Left renal cortex interstitium (tissue), 4 donors: ENCODE results near the gene EPN3. TPM values are rescaled to one million over a fixed set of nuclear protein-coding genes. Genes with fewer than 3 reads are reported as not detected.

Experiments
- DNase-seq, 4 donors: peaks; one replicate each; pipeline ENCODE4 v3.0.0-alpha.2; 2013; ENCODE audit warnings: low read depth in 4 of 4, low spot score in 2 of 4, missing footprints in 1 of 4
- polyA plus RNA-seq, 4 donors: library from polyadenylated mRNA; unstranded; fragments of 120-200 nt; gene quantifications; one replicate each; pipeline ENCODE4 v1.2.1, GENCODE V29; 2013; ENCODE audit not compliant: insufficient read length in 4 of 4

Gene EPN3
- polyA plus RNA-seq, 4 donors: 8.0 to 18.0 (median 10.9) TPM

DNA sequence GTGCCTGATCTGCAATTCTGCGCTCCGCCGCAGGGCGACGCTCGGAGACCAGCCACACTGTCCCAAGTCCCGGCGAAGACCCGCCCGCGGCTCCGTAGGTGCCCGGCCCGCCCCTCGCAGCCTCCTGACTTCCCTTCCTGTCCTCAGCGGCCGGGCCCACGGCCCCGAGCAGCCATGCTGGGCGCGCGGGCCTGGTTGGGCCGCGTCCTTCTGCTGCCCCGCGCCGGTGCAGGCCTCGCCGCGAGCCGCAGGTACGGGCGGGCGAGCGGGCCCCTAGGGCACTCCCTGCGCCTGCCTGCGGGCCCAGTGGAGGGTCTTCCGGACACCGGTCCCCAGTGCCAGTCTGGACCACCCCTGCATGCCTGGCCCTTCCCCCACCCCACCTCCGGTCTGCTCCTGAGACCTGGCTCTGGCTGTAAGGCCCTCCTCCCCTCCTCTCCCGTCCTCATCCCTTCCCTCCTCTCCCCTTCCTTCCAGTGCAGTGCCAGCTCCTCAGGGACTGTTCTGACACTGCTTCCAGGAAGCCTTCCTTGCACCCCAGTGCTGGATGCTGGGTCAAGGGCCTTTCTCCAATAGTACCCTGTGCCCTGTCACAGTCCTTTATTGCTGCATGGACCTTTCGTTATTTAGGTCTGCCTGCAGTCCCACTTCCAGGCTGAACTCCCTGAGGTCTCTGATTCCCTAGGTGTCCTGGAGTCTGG lies 14.7 kb downstream of the EPN3 start, which contains the start of gene SPATA20:
Gene SPATA20 (plus strand): TSS at position 140 of the 701 bp plus-strand sequence. CDS start 35 bp downstream, at position 175.
- DNase-seq: peak in 1 of 4 donors; percentile 80

DNA sequence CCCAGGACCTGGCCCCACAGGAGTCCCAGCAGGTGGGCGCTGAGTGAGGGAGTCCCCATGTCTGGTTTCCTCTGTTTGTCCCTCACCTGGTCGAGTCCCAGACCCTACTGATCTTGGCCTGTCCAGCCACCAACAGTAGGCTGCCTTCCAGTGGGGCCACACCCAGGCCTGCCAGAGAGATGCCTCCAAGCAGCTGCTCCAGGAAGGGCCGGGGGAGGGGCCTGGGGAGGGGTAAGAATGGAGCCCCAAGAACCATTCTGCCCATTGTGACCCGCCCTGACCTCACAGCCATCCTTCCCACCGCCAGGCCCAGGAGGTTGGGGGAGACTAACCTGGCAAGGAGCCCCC lies 15.2 kb downstream of the EPN3 start:
- DNase-seq: no peak

DNA sequence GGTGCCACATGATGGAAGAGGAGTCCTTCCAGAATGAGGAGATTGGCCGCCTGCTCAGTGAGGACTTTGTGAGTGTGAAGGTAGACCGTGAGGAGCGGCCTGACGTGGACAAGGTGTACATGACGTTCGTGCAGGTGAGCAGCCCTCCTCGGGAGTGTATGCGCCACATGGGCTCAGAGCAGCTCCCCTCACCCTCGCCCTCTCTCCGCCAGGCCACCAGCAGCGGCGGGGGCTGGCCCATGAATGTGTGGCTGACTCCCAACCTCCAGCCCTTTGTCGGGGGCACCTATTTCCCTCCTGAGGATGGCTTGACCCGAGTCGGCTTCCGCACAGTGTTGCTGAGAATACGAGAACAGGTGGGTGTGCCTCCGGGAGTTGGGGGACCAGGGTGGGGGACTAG lies 16.3 kb downstream of the EPN3 start:
- DNase-seq: no peak

DNA sequence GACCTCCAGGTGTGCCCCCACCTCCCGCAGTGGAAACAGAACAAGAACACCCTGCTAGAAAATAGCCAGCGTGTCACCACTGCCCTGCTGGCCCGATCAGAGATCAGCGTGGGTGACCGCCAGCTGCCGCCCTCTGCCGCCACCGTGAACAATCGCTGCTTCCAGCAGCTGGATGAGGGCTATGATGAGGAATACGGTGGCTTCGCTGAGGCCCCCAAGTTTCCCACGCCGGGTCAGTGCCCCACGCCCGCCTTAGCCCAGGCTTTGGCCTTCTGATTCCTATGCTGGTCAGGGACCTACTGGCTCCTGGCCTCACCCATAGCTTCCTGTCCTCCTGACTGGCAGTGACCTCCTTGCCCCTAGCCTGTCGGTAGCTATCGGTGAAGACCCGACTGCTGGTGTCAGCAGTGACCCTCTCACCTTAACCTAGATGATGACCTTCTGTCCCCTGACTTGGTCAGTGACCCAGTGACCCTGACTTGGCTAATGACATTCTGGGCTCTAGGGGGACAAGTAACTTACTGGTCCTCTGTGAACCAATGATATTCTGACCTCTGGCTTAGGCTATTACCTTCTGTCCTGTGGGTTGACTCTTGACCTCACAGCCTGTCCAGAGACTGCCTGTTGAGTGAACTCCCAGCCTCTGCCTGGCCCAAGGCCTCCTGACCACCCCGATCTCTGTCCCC lies 16.9 kb downstream of the EPN3 start:
- DNase-seq: no peak

DNA sequence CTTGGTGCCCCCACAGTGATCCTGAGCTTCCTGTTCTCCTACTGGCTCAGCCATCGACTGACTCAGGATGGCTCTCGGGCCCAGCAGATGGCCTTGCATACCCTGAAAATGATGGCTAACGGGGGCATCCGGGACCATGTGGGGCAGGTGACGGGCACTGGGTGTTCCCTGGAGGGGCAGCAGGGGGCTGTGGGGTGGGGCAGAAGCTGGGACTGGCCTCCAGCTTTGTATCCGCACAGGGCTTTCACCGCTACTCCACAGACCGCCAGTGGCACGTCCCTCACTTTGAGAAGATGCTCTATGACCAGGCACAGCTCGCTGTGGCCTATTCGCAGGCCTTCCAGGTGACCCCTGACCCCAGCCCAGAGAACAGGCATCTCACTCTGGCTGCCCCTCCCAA lies 17.4 kb downstream of the EPN3 start:
- no peak for DNase-seq

DNA sequence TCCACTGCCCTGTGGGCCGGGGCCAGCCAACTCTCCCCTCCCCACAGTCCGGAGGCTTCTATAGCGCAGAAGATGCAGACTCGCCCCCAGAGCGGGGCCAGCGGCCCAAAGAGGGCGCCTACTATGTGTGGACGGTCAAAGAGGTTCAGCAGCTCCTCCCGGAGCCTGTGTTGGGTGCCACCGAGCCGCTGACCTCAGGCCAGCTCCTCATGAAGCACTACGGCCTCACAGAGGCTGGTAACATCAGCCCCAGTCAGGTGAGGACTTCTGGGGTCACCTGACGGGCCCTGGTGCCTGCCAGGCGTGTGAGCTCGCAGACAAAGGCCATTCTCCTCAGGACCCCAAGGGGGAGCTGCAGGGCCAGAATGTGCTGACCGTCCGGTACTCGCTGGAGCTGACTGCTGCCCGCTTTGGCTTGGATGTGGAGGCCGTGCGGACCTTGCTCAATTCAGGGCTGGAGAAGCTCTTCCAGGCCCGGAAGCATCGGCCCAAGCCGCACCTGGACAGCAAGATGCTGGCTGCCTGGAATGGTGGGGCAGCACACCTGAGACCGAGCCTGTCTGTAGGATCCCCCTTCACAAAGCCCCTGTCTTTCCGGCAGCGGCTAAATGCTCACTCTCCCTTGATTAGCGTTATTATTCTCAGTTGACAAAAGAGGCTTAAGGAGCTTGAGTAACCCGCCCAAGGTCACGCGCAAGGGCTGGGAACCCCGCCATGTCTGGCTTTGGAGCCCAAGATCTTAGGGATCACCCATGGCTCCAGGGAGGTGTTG lies 18.3 kb downstream of the EPN3 start:
- DNase-seq: peak in 1 of 4 donors; percentile 83

DNA sequence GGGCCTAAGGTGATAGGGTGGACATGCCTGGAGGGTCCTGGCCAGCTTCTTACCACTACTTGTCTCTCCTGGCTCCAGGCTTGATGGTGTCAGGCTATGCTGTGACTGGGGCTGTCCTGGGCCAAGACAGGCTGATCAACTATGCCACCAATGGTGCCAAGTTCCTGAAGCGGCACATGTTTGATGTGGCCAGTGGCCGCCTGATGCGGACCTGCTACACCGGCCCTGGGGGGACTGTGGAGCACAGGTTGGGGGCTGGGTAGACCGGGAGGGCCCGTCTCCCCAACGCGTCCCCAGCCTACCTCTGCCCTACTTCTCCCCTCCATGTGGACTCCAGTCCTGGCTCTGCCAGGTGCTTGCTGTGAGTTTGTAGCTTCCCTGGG lies 18.9 kb downstream of the EPN3 start:
- DNase-seq: no peak

DNA sequence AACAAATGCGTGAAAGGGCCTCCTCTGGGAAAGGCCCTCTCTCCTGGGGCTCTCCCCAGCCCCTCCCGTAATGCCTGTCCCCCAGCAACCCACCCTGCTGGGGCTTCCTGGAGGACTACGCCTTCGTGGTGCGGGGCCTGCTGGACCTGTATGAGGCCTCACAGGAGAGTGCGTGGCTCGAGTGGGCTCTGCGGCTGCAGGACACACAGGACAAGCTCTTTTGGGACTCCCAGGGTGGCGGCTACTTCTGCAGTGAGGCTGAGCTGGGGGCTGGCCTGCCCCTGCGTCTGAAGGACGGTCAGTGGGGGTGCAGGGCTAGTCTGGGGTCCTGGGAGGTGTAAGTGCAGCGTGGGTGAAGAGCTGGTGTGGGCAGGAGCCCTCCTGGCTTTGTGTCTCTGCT lies 19.3 kb downstream of the EPN3 start:
- no peak for DNase-seq

DNA sequence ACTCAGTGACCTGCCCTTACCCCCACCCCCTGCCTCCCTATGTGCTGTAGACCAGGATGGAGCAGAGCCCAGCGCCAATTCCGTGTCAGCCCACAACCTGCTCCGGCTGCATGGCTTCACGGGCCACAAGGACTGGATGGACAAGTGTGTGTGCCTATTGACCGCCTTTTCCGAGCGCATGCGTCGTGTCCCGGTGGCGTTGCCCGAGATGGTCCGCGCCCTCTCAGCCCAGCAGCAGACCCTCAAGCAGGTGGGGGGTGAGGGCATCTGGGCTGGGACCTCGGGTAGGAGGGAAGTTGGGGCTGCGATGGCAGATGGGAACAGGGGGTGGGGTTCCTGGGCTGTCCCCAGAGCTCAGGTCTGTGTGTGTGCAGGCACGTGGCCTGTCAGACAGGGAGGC lies 21.7 kb downstream of the EPN3 start:
- DNase-seq: no peak

DNA sequence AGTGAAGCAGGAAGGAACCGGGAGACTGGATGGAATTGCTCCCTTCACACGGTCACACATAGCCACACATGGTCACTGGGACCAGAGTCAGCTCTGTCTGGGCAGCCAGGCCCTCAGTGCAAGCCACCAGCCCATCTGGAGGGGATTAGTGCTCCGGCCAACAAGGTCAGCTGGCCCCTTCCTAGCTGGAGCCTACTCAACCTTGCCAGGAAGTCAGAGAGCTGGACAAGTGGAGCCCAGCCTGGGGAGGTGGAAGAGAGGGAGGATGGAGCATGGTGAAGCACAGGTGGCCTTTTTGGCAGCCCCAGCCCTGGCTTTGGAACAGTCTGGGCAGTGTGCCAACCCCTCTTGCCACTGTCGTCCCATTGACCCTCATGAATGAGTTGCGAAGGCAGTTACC lies 24.3 kb downstream of the EPN3 start:
- DNase-seq: no peak

DNA sequence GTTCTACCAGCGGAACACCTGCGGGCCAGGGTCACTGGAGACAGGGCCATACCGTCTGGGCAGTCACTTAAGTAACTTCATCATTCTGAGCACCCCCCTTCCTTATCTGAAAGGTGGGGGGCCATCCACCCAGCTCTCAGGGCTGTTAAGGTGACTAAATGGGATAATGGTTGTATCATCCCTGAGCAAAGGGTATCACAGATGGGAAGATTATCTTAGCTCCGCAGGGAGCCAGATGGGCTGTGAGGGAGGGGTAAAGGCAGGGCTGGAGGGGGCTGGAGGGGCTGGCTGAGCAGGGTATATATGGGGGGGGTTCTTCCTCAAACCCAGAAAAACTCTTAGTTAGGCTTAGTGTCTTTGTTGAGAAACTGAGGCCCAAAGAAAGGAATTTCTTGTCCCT lies 25.1 kb downstream of the EPN3 start:
- DNase-seq: no peak

DNA sequence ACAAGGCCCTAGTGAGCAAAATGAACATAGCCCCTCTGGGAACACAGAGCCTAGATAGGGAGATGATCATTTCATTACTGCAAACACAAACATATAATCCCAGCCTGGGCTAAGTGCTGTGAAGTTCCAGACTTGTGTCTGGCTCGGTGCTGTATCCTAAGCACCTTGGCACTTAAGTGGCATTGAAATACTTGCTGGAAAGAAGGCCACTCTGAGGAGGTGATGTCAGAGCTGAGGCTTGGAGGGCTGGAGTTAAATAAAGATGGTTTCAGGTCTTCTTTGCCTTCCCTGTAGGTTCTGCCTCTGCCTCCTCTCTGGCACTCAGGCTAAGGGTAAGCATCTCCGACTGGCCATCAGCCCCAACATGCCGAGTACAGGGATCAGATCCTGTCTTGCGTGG lies 25.6 kb downstream of the EPN3 start:
- DNase-seq: no peak

DNA sequence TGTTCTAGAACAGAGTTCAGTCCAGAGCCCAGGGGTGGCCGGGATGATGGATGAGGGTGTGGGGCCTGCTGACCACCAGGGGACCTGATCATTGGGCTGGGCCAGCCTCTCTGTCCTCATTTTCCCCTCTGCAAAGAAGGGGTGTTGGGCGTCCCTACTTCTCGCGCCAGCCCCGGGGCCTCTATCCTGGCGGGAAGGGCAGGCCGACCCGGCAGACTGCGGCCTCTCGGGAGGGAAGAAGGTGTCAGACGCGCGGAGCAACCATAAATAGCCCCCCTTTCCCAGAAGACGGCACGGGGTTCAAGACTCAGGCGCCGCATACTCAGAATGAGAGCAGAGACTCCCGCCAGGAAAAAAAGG lies 26.0 kb downstream of the EPN3 start:
- no peak for DNase-seq

DNA sequence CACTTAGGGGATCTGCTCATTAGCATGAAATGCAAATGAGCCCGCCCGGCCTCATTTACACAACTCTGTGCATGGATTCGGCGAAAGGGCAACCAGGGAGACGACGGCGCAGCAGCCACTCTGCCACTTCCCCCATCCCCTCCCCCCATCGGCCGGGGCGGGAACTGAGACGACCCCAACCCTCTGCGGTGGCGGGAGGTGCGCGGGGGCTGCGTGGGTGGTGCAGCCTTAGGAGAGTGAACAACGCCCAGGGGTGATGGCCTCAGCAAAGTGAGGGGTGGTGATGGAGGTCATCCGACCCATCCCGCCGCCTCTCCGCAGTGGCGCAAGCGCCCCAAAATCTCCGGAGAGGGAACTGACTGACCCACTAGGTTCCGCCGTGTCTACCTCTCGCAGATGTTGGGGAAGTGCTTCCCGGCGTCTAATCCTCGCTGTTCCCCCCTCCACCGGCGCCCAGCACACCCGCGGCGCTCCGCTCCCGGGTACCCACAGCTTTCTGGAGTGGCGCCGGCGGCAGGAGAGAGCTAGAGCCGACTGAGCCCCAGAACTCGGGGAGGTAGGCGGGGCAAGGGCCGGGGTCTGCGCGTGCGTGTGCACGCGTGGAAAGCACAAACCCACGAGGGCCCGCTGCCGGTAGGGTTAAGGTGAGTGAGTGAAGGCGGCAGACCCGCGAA lies 26.5 kb downstream of the EPN3 start:
- no peak for DNase-seq

DNA sequence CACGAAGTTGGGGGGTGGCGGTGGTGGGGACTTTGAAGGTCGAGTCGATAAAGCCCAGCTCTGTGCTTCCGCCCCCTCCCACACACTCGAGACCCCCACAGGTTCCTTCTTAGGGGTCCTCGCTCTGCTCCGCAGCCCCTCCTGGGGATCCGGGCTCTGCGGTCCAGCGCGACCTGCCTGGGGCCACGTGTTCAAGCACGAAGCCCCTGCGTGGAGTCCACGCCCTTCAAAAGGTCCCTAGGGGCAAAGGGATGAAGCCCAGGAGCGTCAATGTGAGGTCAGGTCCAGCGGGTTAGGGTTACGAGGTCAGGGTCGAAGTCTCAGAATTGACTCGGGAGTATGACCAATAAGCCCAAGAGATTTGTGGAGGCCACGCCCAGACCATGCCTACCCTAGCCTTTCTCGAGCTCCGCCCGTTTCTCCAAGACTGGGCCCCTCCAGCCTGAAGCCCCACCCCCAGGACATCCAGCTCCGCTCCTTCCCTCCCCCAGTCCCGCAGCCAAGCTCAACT lies 27.2 kb downstream of the EPN3 start:
- DNase-seq: no peak

DNA sequence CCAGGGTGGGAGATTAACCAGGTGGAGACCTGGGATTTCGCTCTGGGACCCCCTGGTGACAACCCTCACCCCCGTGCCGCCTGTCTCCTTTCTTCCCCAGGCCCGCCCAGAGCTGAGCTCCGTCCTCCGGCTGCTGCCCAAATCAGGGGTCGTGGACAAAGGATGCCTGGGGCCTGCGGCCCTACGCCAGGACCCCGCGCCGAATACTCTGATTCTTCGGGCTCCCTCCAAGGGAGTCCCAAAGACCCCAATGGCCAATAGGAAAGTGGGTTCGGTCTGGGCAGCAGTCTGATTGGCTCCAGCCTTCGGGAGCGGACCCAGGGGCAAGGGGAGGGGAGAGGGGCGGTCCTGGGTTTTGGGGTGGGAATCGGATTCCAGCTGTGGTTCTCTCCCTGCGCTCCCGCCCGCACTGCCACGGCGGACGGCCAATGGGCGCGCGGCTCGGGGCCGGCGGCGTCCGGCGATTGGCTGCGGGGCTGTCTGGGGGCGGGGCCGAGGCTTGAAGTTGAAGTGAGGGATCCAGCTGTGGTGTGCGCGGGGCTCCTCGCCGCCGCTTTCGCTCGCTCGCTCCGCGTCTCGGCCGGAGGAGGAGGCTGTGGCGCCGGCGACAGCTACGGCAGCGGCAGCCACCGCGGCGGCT lies 27.8 kb downstream of the EPN3 start, which contains the start of gene CACNA1G:
Gene CACNA1G (plus strand): TSS at position 531 of the 640 bp plus-strand sequence. CDS start 745 bp downstream, outside the sequence.
- DNase-seq: peak in 3 of 4 donors; percentile 68 to 87 (median 82)

DNA sequence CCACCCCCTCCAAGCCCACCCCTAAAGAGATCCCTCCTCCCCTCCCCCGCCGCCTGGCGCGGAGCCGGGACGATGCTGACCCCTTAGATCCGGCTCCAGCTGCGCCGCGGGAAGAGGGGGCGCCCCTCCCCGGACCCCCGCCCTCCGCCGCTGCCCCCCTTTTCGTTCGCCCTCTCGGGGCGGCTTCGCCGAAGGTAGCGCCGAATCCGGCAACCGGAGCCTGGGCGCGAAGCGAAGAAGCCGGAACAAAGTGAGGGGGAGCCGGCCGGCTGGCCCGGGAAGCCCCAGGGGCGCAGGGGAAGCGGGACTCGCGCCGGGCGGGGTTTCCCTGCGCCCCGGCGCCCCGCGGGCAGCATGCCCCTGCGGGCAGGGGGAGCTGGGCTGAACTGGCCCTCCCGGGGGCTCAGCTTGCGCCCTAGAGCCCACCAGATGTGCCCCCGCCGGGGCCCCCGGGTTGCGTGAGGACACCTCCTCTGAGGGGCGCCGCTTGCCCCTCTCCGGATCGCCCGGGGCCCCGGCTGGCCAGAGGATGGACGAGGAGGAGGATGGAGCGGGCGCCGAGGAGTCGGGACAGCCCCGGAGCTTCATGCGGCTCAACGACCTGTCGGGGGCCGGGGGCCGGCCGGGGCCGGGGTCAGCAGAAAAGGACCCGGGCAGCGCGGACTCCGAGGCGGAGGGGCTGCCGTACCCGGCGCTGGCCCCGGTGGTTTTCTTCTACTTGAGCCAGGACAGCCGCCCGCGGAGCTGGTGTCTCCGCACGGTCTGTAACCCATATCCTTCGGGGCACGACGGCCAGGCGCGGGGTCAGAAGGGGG lies 28.6 kb downstream of the EPN3 start:
- no peak for DNase-seq

DNA sequence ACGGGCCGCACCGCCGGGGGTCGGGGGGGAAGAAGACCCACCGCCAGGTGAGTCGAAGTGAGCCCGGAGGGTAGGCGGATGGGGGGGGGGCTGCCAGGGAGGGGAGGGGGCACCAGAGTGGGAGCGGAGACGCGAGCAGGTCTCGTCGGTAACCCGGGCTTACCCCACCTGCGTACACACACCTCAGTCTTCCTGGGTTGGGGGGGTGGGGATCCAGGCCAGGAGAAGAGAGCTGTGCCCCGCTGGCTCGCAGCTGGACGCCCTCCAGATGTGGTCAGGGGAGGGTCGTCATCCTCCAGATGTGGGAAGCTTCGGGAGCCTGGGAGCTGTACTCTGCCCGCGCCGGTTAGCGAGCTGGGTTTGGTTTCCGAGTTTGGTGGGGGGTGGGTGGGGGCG lies 29.2 kb downstream of the EPN3 start:
- DNase-seq: no peak

DNA sequence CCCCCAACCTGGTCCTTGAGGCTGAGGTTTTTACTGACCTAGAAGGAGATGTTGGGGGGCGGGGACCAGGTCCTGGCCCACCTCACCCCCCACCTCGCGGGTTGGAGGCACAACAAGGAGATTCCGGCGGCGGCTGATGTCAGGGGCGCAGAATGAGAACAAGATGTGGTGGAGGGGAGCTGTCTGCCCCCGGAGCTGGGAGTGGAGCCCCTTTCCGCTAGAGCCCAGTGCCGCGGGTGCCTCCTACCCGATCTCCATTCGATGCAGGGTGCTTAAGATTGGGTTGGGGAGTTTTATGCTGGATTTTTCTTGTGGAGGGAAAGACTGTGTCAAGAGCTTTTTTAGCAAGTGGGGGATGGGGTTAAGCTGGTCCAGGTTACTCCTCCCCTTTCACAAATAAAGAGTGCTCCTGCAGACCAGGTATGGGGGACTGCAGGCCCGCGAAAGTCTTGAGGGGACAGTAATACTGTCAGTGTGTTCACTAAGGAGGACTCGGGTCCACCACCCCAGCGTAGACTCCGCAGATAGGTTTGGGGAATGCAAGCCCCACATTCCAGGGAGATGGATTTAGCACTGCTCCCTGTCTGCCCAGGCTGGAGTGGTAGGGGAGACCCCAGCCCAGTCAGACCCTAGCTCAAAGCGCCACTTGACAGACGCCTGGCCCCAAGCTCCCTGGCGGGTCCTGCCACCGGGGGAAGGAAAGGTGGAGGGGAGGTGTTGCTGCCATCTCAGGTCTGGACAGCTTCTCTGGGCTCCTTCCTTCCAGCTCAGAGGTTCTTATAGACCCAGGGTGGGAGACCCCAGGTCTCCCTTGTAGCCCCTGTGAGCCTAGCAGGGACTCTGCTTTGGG lies 29.9 kb downstream of the EPN3 start:
- DNase-seq: no peak
